Measurements from ENCODE around the gene SRGAP1.

SRGAP1 gene

DNA sequence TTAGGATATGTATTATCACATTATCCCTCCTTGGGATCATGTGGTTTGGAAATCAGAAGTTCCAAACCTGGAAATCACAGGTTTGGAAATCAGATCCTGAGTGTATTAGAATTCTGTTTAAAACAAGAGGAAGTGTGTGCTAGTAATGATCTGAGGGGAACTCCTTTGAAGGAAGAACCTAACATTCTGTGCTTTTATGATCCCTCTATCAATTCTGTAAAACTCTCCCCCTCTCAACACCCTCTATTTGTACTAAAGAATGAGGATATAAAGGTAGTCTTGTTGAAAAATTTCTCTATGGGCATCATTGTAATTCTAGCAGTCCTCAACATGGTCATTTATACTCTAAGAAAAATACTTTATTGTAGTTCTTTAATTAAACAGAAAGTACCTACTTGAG lies 97.4 kb downstream of the SRGAP1 start:
- no peak for DNase-seq

DNA sequence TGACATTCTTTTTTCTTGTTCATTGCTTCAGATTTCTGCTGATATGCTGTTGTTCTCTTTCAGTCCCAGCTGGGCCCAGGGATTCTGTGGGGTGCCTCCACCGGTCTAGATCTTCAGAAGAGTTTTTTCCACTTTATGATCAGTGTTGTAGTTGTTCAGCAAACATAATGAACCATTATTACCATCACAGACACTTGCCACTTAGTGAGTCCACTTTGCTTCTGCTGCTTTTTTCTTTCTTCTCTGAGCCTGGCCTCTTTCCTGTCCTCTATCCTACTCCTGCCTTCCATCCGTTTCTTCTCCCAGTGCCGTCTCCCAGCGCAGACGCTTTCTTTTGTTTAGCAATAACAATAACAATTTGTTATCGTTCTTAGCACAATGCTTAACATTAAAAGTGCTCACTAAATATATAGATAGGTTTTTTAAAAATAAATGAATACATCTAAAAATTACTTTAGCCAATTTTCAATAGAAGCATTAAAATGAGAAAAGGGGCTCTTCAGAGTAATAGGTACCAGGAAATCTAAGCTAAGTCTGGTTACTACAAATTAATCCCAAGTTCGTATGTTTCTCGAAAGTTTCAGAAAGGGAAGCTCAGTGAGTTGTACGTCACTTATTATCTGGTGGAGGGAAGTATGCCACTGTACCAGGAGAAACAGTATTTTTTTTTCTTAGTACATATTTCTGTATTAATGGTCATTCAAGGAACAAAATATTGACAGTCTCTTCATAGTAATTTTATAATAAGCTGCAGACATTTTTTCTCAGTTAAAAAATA lies 98.2 kb downstream of the SRGAP1 start:
- no peak for DNase-seq

DNA sequence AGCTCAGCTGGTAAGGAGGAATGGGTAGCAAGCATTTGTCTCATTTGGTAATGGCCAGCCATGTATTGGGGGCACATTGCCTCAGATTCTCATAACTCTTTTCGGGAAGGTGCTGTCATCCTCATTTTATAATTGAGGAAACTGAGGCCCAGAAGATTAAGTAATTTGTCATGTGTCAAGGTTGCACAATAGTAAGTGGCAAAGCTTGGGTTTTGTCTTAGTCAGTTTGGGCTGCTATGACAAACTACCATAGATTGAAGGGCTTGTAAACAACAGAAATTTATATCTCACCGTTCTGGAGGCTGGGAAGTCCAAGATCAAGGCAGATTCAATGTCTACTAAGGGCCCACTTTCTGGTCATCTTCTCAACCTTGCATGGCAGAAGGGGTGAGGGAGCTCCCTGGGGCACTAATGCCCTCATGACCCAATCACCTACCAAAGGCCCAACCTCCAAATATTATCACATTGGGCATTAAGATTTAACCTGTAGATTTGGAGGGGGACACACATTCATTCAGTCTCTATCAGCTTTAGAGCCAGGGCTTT lies 99.6 kb downstream of the SRGAP1 start:
- no peak for DNase-seq

DNA sequence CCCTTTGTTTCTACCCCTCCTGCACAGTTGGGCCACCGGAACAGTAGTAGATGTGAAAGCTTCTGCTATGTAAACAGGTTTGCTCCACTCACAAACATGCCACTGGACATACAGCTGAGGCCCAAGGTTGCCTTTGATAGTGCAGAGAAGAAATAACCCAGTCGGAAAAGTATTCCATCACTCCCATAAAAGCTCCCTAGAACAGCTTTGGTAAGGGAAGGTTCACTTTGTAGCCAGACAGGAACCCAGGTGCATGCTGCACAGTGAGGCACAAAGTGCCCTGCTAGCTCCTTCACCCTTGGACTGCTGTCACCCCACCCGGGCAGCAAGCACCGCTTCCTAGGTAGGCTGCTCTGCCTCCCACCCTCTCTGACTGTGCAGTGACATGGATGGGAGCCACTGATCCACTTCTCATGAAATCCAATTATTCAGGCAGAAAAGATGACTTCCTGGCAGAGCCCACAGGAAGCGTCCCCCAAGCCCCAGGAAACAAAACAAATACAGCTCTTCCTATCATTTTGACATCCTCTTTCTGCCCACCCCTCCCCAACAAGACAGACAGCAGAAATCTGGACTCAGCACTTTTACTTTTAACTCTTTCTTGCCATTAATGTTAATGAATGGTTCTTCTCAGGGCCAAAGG lies 100.2 kb downstream of the SRGAP1 start:
- no peak for DNase-seq

DNA sequence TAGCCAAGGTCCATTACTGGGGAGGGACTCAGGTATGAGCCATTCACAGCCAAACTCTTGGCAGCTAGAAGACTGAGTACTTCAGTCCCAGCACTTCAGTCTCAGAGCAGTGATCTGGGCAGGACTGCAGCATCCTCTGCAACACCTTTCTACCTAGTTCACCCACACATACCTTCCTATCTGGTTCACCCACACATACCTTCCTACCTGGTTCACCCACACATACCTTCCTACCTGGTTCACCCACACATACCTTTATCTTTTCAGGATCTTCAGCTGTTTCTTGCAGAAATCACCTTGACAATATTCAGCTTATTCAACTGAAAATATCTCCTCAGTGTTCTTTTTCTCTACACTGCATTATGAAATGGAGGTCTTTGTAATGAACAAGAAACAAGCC lies 101.3 kb downstream of the SRGAP1 start:
- DNase-seq: no peak

DNA sequence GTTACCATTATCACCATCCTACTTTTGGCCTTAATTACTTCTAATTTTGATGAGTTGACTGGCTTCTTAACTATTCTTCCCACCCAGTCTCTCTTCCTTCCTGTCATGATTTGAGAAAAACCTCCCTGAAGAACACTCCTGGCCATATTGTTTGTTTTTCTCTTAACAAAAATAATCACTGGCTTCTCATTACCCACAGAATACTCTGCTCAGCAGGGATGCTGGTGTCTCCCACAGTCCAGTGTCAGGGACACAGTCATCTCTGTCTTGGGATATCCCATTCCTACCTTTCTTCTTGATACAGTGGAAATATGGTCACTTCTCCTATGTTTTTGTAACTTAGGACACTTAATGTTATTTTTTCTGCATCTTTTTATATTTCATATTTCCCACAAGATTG lies 103.7 kb downstream of the SRGAP1 start:
- DNase-seq: no peak

DNA sequence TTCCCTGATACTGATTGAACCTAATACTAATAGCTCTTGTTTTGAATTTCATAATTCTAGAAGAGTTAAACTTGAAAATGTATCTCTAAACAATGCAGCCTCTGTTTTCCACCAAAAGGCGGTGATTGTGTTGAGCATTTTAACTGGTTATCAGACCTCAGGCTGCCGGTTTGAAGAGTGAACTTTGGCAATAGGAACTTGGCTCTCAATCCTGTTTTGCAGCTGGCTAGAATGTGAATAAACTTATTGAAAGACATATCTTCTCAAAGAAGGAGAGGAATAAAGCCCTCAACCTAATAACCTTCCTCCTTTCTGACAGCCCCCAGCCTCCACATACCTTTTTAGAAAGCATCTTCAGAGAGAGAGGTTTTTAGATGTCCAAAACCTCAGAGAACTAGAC lies 105.4 kb downstream of the SRGAP1 start:
- DNase-seq: no peak

DNA sequence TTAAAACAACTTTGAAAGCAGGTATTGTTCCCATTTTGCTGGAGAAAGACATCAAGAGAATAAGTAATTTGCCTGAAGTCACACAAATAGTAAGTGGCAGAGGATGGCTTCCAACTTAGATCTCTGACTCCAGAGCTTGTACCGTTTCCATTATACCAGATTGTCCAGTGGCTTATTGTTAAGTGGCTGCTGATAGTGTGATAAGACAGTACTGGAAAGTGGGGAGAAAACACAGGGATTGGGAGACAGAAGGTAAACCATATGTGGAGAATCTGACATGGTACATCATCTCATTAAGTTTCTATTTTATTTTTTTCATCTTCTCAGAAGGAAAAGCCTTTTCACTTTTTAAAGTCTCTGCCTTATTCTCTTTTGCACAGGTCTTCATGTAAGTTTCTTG lies 108.5 kb downstream of the SRGAP1 start:
- no peak for DNase-seq

DNA sequence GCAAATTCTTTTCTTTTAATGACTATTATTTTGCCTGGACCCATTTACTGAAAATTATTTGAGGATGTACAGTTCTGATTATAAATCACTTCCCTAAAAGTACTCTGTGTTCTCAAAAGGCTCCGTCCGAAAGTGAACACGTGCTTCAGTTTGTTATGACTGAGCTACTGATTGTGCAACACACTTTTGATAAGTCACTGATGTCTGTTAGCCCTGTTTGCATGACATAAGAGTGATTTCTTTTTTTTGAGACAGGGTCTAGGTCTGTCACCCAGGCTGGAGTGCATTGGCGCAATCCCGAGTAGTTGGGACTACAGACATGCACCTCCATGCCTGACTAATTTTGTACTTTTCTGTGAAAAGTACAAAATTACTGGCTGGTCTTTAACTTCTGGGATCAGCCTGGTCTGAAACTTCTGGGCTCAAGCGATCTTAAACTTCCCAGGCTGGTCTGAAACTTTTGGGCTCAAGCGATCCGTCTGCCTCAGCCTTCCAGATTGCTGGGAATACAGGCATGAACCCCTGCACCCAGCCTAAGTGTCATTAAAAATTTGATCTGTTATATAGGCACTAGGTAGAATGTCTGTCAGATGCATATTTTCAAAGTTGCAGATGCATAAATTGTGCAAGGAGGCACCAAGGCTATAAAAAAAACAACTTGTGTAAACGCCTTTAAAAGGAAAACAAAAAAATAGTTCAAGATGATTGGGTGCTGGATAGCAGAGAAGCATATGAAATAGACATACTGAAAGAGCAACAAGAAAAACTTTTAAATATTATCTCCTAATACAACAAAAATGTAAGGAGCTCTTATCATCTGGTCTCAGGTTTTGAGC lies 111.5 kb downstream of the SRGAP1 start:
- no peak for DNase-seq

DNA sequence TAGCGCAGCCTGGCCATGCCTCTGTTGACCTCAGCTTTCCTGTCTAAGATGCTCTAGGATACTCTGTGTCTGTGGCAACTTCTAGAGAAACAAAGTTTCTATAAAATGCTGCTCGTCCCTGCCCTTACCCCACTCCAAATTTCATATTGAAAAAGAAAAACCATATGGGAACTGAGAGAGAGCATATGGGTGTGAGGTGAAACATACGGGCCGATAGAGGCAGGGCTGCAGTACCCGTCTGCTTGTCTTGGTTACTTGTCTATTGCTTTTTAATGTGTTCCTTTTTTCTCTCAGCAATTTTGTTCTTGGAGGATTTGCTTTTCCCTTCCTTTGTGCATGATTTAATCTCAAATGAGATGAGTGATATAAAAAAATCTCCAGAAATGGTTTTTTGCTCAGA lies 113.0 kb downstream of the SRGAP1 start:
- no peak for DNase-seq

DNA sequence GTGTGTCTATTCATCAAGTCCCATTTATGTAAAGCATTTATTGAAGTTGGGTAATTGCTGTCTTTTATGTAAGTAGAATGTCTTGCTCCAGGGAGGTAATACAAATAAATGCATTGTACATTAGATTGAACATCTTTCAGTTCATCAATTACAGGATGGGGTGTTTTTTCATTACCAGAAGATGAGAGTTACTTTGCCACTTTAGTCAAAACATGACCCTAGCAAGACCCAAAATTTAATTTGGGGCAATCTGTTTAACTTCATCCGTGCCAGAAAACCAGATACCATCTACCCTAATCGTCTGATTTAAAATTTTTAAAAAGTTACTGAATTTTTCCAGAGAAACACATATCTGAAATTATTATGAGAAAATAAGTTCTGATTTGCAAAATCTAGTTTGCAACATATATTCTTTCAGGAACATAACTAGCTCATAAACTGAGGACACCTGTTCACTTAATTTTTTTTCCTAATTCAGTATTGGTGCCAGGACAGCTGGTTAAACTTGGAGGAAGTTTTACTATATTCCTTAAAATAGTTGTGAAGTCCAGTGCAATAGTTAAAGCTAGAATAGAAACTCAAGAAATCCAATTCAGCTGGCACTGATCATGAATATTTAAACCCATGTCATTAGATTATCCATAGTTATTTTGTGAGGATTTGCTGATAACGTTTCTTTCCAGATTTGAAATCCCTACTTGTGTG lies 114.5 kb downstream of the SRGAP1 start:
- no peak for DNase-seq

DNA sequence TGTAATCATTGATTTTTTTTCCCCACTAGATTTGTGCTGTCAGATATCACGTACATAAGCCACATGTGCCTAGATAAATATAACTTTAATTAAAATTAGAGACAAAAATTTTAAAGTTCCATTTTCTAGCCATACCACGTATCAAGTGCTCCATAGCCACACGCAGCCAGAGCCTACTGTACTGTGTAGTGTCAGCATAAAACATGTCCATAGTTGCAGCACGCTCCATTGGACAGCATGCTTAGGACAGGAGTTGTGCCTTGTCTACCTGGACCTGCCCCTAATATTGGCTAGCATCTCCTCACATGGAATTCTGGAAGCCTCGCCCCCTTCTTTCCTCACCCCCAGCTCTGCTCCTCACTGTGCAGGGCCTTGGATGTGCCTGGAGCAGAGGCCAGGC lies 116.5 kb downstream of the SRGAP1 start:
- no peak for DNase-seq

DNA sequence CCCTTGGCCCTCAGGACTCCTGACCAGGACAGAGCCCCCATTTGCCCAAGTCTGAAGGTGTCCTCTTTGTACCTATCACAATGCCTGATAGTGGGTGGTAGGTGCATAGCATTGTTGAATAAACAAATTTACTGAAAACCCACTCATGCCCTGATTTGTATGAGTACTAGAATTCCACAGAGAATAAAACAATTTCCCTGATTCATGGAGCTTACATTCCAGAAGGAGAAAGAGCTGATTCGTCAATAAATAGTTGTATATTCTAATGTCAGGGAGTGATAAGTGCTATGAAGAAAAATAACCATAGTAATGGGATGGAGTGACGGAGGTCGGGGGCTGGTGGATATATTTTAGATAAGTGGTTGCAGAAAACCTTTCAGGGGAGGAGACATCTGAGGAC lies 117.0 kb downstream of the SRGAP1 start:
- no peak for DNase-seq

DNA sequence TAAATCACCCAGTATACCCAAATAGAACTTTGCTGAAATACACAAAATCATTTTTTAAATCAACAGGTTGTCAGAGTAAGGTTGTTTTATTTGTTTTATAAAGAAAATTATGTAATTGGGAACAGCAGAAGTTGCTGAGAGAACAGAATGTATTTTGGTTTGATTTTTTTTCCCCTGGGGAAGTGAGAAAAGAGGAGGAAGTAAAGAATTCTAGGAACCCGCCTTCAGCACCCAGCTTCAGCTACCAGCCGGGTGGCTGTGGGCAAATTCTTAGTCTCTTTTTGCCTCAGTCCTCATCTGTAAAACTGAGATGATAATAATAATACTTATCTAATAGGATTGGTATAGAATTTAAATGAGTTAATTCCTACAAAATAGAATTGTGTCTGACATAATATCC lies 119.4 kb downstream of the SRGAP1 start:
- no peak for DNase-seq

DNA sequence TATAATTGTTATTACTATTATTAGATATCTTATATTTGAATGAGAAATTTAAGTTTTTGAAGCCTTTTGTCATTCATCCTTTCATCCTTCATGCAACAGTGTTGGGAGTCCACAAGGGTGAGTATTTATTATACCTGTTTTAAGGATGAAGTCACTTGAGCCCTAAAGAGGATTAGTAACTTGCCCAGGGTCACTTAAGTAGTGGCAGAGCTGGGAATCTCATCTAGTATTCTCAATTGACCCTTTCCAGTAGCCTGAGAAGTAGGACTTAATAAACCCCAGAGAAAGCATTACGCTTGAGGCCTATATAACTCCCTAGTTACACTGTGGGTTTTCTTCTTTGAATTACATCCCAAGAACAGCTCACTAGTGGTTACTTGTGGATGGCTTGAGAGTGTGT lies 119.8 kb downstream of the SRGAP1 start:
- no peak for DNase-seq

DNA sequence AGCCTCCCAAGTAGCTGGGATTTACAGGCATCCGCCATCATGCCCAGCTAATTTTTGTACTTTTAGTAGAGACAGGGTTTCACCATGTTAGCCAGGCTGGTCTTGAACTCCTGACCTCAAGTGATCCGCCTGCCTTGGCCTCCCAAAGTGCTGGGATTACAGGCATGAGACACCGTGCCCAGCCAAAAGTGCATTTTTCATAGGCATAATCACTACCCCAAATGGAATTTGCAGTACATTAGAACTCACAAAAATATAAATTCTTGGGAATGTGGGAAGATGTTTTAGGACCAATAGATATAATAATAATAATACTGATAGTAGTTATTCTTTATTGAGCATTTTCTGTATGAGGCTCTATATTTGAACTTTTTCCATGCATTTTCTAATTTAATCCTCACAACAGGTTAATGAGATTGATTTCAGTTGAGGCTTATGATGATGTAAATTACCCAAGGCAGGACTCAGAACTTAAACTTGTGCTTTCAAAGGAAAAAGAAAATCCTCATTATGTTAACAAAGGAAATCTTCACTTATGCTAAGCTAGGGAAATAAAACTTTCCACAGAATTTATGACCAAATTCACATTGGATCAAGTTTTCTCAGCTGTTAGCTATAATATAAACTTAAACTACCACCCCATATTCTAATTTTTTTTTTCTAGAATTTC lies 121.6 kb downstream of the SRGAP1 start:
- DNase-seq: no peak

DNA sequence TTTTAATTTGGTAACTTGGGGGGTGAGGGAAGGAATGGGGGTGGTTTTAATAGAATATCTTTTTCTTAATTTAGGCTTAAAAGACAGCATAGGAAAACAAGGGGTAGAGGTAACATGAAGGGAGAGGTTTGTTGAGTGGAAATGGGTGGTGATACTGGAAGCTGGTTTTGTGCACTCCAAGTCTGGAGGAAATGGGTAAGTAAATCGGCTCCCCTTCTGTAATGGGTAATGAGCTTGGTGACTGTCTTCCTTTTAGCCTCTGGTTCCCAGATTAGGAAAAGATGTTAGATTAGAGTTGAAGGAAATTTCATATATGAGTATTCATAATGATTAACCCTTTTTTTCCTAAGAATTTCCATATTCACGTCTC lies 122.1 kb downstream of the SRGAP1 start:
- DNase-seq: no peak

DNA sequence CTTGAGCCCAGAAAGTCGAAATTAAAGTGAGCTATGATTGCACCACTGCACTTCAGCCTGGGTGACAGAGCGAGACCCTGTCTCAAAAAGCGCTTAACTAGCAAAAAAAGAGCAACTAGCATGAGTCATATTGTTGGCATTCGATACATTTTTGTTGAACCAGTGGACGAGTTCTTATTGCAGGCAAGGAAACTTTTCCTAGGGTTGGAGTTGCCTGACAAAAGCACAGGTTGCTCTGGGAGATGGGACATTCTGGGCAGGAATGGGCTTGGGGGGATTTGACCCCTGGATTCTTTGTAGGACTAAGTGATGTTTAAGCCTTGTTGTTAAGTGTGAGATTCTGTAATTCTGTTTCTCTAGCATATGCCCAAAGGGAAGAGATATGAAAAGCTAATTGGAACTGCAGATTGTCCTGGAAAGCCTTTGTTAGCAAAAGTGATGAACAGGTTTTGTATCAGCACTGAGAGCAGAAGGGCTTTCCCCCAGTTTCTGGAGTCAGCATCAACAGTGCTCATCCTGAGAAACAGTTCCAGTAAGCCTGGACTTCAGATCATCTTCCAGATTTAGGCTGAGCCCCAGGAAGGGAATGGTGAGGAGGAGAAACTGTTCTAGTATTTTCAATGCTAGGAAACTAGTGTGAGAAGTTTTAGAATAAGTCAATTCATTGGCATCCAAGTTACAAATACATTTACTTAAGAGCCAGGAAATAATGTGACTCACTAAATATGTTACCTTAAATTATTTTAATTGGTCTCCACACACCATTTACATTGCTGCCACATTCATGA lies 123.1 kb downstream of the SRGAP1 start:
- DNase-seq: no peak

DNA sequence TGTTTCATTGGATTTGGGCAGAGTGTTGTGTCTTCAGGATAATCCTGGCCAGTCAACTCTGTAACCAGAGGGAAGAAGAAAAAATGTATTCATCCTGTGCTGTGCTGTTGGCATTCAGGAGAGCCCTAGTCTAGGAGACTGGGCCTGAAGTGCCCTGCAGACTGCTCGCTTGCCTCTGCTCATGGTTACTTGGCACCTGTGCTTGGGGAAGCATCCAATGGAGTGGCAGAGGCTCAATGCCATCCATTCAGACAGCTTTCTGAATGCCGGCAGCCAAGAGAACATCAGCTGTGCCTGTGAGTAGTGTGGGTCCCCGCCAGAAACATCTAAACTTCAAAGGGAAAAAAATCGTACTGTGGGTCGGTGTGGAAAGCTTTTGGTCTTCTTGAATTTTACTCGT lies 124.2 kb downstream of the SRGAP1 start:
- DNase-seq: no peak

DNA sequence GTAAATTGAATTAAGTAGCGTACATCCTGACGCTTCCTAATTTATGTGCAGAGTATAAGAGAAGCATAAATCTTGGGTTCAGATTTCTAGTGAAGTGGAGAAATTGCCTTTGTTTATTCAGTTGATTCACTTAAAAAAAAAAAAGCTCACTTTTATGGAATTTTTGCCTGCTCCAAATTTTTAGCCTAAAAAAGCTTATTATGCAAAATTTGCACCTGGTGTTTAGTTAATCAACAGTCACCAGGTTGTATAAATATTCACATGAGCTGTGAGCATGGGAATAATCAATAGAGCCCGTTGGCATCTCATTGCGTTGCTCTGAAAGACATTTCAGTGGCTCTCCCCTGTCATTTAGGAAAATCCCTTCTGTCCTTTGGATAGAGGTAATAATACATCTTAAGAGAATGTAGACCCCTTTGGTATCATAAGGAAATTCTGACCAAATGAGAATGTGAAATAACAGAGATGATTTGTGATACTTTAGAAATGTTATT lies 132.4 kb downstream of the SRGAP1 start:
- DNase-seq: no peak

DNA sequence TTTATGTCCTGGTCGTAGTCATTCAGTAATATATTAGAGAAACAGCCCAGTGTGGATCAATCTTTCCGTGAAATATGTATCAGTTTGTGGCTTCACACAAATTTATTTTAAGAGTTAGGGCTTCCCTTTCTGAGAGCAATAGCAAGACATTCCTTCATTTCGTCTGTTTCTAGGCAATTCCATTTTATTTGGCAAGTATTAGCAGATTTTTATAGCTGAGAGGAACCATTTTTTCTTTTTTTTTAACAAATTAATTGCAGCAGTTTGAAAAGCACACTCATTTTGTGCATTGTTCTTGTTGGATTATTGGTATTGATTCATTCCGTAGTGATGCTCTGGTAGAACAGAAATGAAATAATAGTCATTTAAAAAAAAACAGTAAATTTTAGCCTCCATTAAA lies 132.9 kb downstream of the SRGAP1 start:
- DNase-seq: no peak

DNA sequence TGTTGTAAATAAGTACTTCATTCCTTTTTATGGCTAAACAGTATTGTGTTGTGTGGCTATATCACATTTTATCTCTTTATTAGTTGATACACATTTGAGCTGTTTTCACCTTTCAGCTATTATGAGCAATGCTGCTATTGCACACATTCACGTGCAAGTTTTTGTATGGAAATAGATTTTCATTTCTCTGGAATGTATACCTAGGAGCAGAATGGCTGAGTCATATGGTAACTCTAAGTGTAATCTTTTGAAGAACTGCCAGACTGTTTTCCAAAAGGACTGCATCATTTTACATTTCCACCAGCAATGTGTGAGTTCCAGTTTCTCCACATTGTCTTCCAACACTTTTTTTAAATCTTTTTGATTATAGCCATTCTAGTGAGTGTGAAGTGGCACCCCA lies 134.0 kb downstream of the SRGAP1 start:
- no peak for DNase-seq

All from GF-D8 (cell line).